DMS53 treated with DMSO at 0.1 percent for 48 hours (cell line): ENCODE results near the gene FTO.
"Not testable (repeated sequence)": the region's sequence is repeated elsewhere in the genome, so short reads cannot be mapped to it uniquely, and the experiment has no call there.

Source experiments
- DNase-seq: peaks from one replicate; lab custom pipeline; 2025; ENCODE audit not compliant: unreplicated experiment; lab: John Stamatoyannopoulos, UW

FTO gene

GRCh38 chr16:54171626-54172537 is 467.9 kb downstream of the FTO start:
- peak; percentile 67 for DNase-seq

- DNase-seq, result no peak
Measured at GRCh38 chr16:54173490-54173889, 469.5 kb downstream of the FTO start.

GRCh38 chr16:54174201-54174600 is 470.2 kb downstream of the FTO start:
- DNase-seq, result peak; percentile 60

GRCh38 chr16:54174750-54175149 is 470.8 kb downstream of the FTO start:
- DNase-seq, result no peak

- peak; percentile 40 for DNase-seq
Measured at GRCh38 chr16:54175169-54175551, 471.2 kb downstream of the FTO start.

- DNase-seq, result peak; percentile 25
Measured at GRCh38 chr16:54175552-54176375, 471.8 kb downstream of the FTO start.

- DNase-seq, result peak; percentile 54
Measured at GRCh38 chr16:54176376-54176901, 472.5 kb downstream of the FTO start.

GRCh38 chr16:54177052-54177861 is 473.3 kb downstream of the FTO start:
- DNase-seq, result no peak

- DNase-seq, result no peak
Measured at GRCh38 chr16:54177862-54178477, 474.0 kb downstream of the FTO start.

- DNase-seq, result peak; percentile 49
Measured at GRCh38 chr16:54178478-54178976, 474.6 kb downstream of the FTO start.

GRCh38 chr16:54180421-54181359 is 476.7 kb downstream of the FTO start:
- no peak for DNase-seq

- not testable (repeated sequence) for DNase-seq
Measured at GRCh38 chr16:54181683-54182329, 477.9 kb downstream of the FTO start.

GRCh38 chr16:54185045-54185444 is 481.1 kb downstream of the FTO start:
- DNase-seq, result no peak

GRCh38 chr16:54191163-54191562 is 487.2 kb downstream of the FTO start:
- DNase-seq, result no peak

GRCh38 chr16:54191592-54191991 is 487.6 kb downstream of the FTO start:
- DNase-seq, result no peak

GRCh38 chr16:54193013-54193664 is 489.2 kb downstream of the FTO start:
- no peak for DNase-seq

GRCh38 chr16:54193665-54194333 is 489.8 kb downstream of the FTO start:
- peak; percentile 84 for DNase-seq

GRCh38 chr16:54194334-54194743 is 490.4 kb downstream of the FTO start:
- DNase-seq, result peak; percentile 21
